PC-9 (cell line): ENCODE measurements around the gene CLPTM1L.

Source experiments
- CTCF ChIP-seq: fragments of 200-600 bp; sonication (generic); conservative IDR thresholded peaks from 2 replicates; pipeline ENCODE4 v1.6.1; 2017; ENCODE audit warnings: mixed run types, antibody characterized with exemption, mild to moderate bottlenecking, moderate library complexity
- EZH2 ChIP-seq: fragments of 200-600 bp; sonication (generic); IDR thresholded peaks from 2 replicates; pipeline ENCODE4 v1.8.0; 2017; ENCODE audit warnings: antibody characterized with exemption, low read depth

DNA sequence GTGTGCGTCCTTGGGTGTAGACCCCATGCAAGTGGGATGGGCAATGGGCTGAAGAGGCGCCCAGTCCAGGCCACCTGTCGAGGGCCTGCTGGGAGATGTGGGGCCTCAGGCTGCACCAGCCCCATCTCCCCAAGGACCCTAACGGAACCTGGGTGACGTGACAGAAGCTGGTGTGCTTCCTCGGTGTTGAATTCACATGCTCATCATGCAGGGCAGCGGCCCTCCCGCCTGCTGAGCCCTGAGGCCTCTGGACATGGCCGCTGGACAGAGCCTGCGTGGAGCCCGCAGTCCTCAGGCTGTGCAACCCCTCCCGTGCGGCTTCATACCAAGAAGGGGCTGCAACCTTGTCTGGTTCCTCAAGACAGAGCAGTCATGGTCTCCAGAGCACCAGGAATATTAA lies 76.8 kb downstream of the CLPTM1L start:
- TF ChIP-seq CTCF = no peak
- TF ChIP-seq EZH2 = no peak
